ENCODE data around the gene KLRD1. TPM values are rescaled to one million over a fixed set of nuclear protein-coding genes. Genes with fewer than 3 reads are reported as not detected.

Gene KLRD1, protein sequence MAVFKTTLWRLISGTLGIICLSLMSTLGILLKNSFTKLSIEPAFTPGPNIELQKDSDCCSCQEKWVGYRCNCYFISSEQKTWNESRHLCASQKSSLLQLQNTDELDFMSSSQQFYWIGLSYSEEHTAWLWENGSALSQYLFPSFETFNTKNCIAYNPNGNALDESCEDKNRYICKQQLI
- total RNA-seq = 1 to 10 TPM in 1 of 2 donors, under 1 TPM in 1; 0.59 to 2.2 TPM
- 0.89 TPM for polyA plus RNA-seq (2013, experiment 1 of 2)
- polyA plus RNA-seq (2013, experiment 2 of 2) = 0.04 TPM
- long read RNA-seq, experiment 1 = 0 reads
- long read RNA-seq, experiment 2, partial matches to known transcripts = 0 of 2 reads
- long read RNA-seq, experiment 2, other reads (novel, unspliced or antisense) = 2 of 2 reads
- long read RNA-seq, experiment 3, partial matches to known transcripts = 0 of 3 reads
- long read RNA-seq, experiment 3, other reads (novel, unspliced or antisense) = 3 of 3 reads
- long read RNA-seq, experiment 4 = 0 reads

DNA sequence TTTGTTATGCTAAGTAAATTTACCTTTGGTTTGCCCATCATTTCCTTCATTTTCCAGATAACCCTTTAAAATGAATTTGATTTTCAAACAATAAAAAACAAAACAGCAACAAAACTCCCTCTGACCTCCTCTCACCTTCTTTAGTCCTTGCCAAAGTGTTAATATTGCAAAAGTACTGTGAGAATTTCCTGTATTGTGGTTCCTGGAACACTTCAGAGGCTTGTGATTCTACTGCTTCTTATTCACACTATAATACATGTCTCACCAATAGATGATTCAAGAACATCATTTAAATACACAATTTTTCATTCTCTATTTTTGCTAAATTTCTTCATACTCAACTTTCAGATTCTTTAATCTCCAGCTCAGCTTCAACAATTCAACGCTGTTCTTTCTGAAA is at the start of gene KLRD1:
TSS of gene KLRD1 (plus strand) at position 241 of the 400 bp plus-strand sequence. CDS start 208 bp downstream, outside the sequence.
- Histone ChIP-seq H3K9me3 (ENCODE audit: control insufficient read depth, low read length) (peaks cover 8% of the 10 kb centered on the region), H3K9ac (ENCODE audit: extremely low read depth, low read length, poor library complexity, severe bottlenecking) (no peak within 1 kb of the TSS), H3K4me1 (ENCODE audit: control insufficient read depth, insufficient read depth, low read length) (no peaks in the 10 kb centered on the region), H3K36me3 (ENCODE audit: control insufficient read depth, insufficient read depth, low read length) (no peaks in the 10 kb centered on the region), H3K4me3 (ENCODE audit: low read length) (no peak within 1 kb of the TSS), H3K27me3 (ENCODE audit: control insufficient read depth, insufficient read depth, low read length, poor library complexity, severe bottlenecking) (no peaks in the 10 kb centered on the region), H3K27ac (ENCODE audit: low read depth, low read length) (no peak within 1 kb of the TSS)
- DNase-seq = no peak
- H3K4me1 Mint-ChIP-seq = no peaks in the 10 kb centered on the region
- H3K4me3 Mint-ChIP-seq = no peak within 1 kb of the TSS
- H3K27me3 Mint-ChIP-seq (ENCODE audit: insufficient read depth) = no peaks in the 10 kb centered on the region
- H3K36me3 Mint-ChIP-seq (ENCODE audit: low read depth) = peaks cover 2% of the 10 kb centered on the region
- 96% methylated on average over 1 of the region's 1 CpG; no CpG with 5 or more reads in 1 of the 2 experiments for WGBS, 2 experiments (ENCODE audit: insufficient coverage in 1 of 2, insufficient read length in 1 of 2)
- no peak within 1 kb of the TSS for H3K27ac Mint-ChIP-seq
- H3K9me3 Mint-ChIP-seq = peaks cover 13% of the 10 kb centered on the region
- TF ChIP-seq CTCF (conservative IDR thresholded peaks at IDR 0.05) = no peak

- no peak overlapping the region for H3K4me3 Mint-ChIP-seq
- H3K27ac Mint-ChIP-seq = no peak overlapping the region
- no peaks in the 10 kb centered on the region for H3K27me3 ChIP-seq (ENCODE audit: control insufficient read depth, insufficient read depth, low read length, poor library complexity, severe bottlenecking)
- no peaks in the 10 kb centered on the region for H3K36me3 Mint-ChIP-seq (ENCODE audit: low read depth)
- no peak for TF ChIP-seq CTCF (conservative IDR thresholded peaks at IDR 0.05)
- no peak overlapping the region for H3K4me3 ChIP-seq (ENCODE audit: low read length)
- no peaks in the 10 kb centered on the region for H3K4me1 ChIP-seq (ENCODE audit: control insufficient read depth, insufficient read depth, low read length)
- H3K27me3 Mint-ChIP-seq (ENCODE audit: insufficient read depth) = no peaks in the 10 kb centered on the region
- DNase-seq = no peak
- H3K9me3 Mint-ChIP-seq = peaks cover 11% of the 10 kb centered on the region
- no peak overlapping the region for H3K9ac ChIP-seq (ENCODE audit: extremely low read depth, low read length, poor library complexity, severe bottlenecking)
- no peaks in the 10 kb centered on the region for H3K4me1 Mint-ChIP-seq
- H3K9me3 ChIP-seq (ENCODE audit: control insufficient read depth, low read length) = no peaks in the 10 kb centered on the region
- H3K36me3 ChIP-seq (ENCODE audit: control insufficient read depth, insufficient read depth, low read length) = no peaks in the 10 kb centered on the region
- no peak overlapping the region for H3K27ac ChIP-seq (ENCODE audit: low read depth, low read length)
- 0% methylated on average over 1 of the region's 1 CpG for WGBS, 2 experiments (ENCODE audit: insufficient coverage in 1 of 2, insufficient read length in 1 of 2)
Measured at GRCh38 chr12:10260927-10261326, 46.7 kb upstream of the KLRD1 start.

- no peak overlapping the region for H3K4me3 Mint-ChIP-seq
- no peak for DNase-seq
- H3K4me3 ChIP-seq (ENCODE audit: low read length) = no peak overlapping the region
- H3K4me1 Mint-ChIP-seq = no peaks in the 10 kb centered on the region
- H3K9me3 ChIP-seq (ENCODE audit: control insufficient read depth, low read length) = no peaks in the 10 kb centered on the region
- no peak overlapping the region for H3K9ac ChIP-seq (ENCODE audit: extremely low read depth, low read length, poor library complexity, severe bottlenecking)
- H3K27me3 ChIP-seq (ENCODE audit: control insufficient read depth, insufficient read depth, low read length, poor library complexity, severe bottlenecking) = no peaks in the 10 kb centered on the region
- no peaks in the 10 kb centered on the region for H3K9me3 Mint-ChIP-seq
- TF ChIP-seq CTCF (conservative IDR thresholded peaks at IDR 0.05) = no peak
- no peak overlapping the region for H3K27ac ChIP-seq (ENCODE audit: low read depth, low read length)
- H3K36me3 Mint-ChIP-seq (ENCODE audit: low read depth) = no peaks in the 10 kb centered on the region
- H3K27me3 Mint-ChIP-seq (ENCODE audit: insufficient read depth) = no peaks in the 10 kb centered on the region
- H3K36me3 ChIP-seq (ENCODE audit: control insufficient read depth, insufficient read depth, low read length) = no peaks in the 10 kb centered on the region
- H3K4me1 ChIP-seq (ENCODE audit: control insufficient read depth, insufficient read depth, low read length) = no peaks in the 10 kb centered on the region
- H3K27ac Mint-ChIP-seq = no peak overlapping the region
- 93 to 95% methylated on average over 4 to 5 of the region's 5 CpGs for WGBS, 2 experiments (ENCODE audit: insufficient coverage in 1 of 2, insufficient read length in 1 of 2)
Measured at GRCh38 chr12:10268037-10268436, 39.6 kb upstream of the KLRD1 start.
